ENCODE measurements around the gene CPED1. TPM values are rescaled to one million over a fixed set of nuclear protein-coding genes. Genes with fewer than 3 reads are reported as not detected.

The CPED1 gene
- polyA plus RNA-seq, 1 donor from 2014 or later: not detected

- Histone ChIP-seq H3K27ac (ENCODE audit: low read length) (no peak overlapping the region), H3K4me3 (ENCODE audit: low read length) (no peak overlapping the region), H4K20me1 (ENCODE audit: insufficient read depth) (no peaks in the 10 kb centered on the region), H3K9me2 (ENCODE audit: insufficient read depth, low read length) (no peaks in the 10 kb centered on the region), H3K79me2 (replicated peaks; ENCODE audit: insufficient read depth, low read length) (no peaks in the 10 kb centered on the region), H3F3A (ENCODE audit: insufficient read depth, low read length, poor library complexity, severe bottlenecking) (no peaks in the 10 kb centered on the region), H3K9me3 (ENCODE audit: low read length) (no peaks in the 10 kb centered on the region), H3K9ac (ENCODE audit: low read length) (no peak overlapping the region), H3K27me3 (ENCODE audit: insufficient read depth, low read depth, low read length) (no peaks in the 10 kb centered on the region), H2AFZ (ENCODE audit: low read depth, low read length) (no peak overlapping the region), H3K4me2 (ENCODE audit: low read length) (no peak overlapping the region), H3K36me3 (ENCODE audit: insufficient read depth, low read length) (no peaks in the 10 kb centered on the region)
- no peak for TF ChIP-seq POLR2AphosphoS5 (IDR thresholded peaks at IDR 0.05)
- TF ChIP-seq REST (IDR thresholded peaks at IDR 0.05; ENCODE audit: borderline replicate concordance): no peak
- no peak for TF ChIP-seq EP300 (conservative IDR thresholded peaks at IDR 0.05; ENCODE audit: poor library complexity, severe bottlenecking)
- no peak for TF ChIP-seq EZH2 (IDR thresholded peaks at IDR 0.05; ENCODE audit: borderline replicate concordance, insufficient read depth, low read length, poor library complexity, severe bottlenecking)
- TF ChIP-seq MXI1 (conservative IDR thresholded peaks at IDR 0.05; ENCODE audit: poor library complexity, severe bottlenecking): no peak
- no peak for TF ChIP-seq RAD21 (conservative IDR thresholded peaks at IDR 0.05)
- TF ChIP-seq CTCF (IDR thresholded peaks at IDR 0.05; ENCODE audit: poor library complexity, severe bottlenecking): no peak
Observed at GRCh38 chr7:121069346-121070100, 81.0 kb downstream of the CPED1 start.

- H2AFZ ChIP-seq (ENCODE audit: low read depth, low read length): no peak overlapping the region
- no peaks in the 10 kb centered on the region for H4K20me1 ChIP-seq (ENCODE audit: insufficient read depth)
- no peaks in the 10 kb centered on the region for H3K79me2 ChIP-seq (replicated peaks; ENCODE audit: insufficient read depth, low read length)
- no peak overlapping the region for H3K9ac ChIP-seq (ENCODE audit: low read length)
- no peak overlapping the region for H3K4me3 ChIP-seq (ENCODE audit: low read length)
- H3K4me2 ChIP-seq (ENCODE audit: low read length): no peak overlapping the region
- no peaks in the 10 kb centered on the region for H3K27me3 ChIP-seq (ENCODE audit: insufficient read depth, low read depth, low read length)
- no peaks in the 10 kb centered on the region for H3K9me2 ChIP-seq (ENCODE audit: insufficient read depth, low read length)
- no peaks in the 10 kb centered on the region for H3F3A ChIP-seq (ENCODE audit: insufficient read depth, low read length, poor library complexity, severe bottlenecking)
- no peak overlapping the region for H3K27ac ChIP-seq (ENCODE audit: low read length)
- TF ChIP-seq EZH2 (IDR thresholded peaks at IDR 0.05; ENCODE audit: borderline replicate concordance, insufficient read depth, low read length, poor library complexity, severe bottlenecking) (no peak), REST (IDR thresholded peaks at IDR 0.05; ENCODE audit: borderline replicate concordance) (no peak), EP300 (conservative IDR thresholded peaks at IDR 0.05; ENCODE audit: poor library complexity, severe bottlenecking) (no peak), POLR2AphosphoS5 (IDR thresholded peaks at IDR 0.05) (no peak), SMC3 (conservative IDR thresholded peaks at IDR 0.05; ENCODE audit: poor library complexity) (no peak), TAF1 (IDR thresholded peaks at IDR 0.05; ENCODE audit: low read depth) (no peak), MXI1 (conservative IDR thresholded peaks at IDR 0.05; ENCODE audit: poor library complexity, severe bottlenecking) (no peak), CTCF (IDR thresholded peaks at IDR 0.05; ENCODE audit: poor library complexity, severe bottlenecking) (no peak), RAD21 (conservative IDR thresholded peaks at IDR 0.05) (no peak)
- no peaks in the 10 kb centered on the region for H3K36me3 ChIP-seq (ENCODE audit: insufficient read depth, low read length)
- H3K9me3 ChIP-seq (ENCODE audit: low read length): no peaks in the 10 kb centered on the region
Observed at GRCh38 chr7:121071132-121071531, 82.6 kb downstream of the CPED1 start.
